Left ventricle myocardium superior (tissue), 1 donor: ENCODE measurements around the gene ENAH. TPM values are rescaled to one million over a fixed set of nuclear protein-coding genes. Genes with fewer than 3 reads are reported as not detected.
"Not testable (repeated sequence)": the region's sequence is repeated elsewhere in the genome, so short reads cannot be mapped to it uniquely, and the experiment has no call there.

Experiments used
- ATAC-seq: fragments of 200-7000 bp; cut with Tn5 transposase; one replicate; pipeline ENCODE4 v1.9.1; 2020; ENCODE audit warnings: mild to moderate bottlenecking, moderate library complexity
- DNase-seq: peaks from one replicate; pipeline ENCODE4 v3.0.0-alpha.2; 2020
- intact Hi-C: fragments of 100-400 bp; cut with micrococcal nuclease; formaldehyde crosslinking; loops from one replicate; pipeline ENCODE4 v1.11.0; 2022
- total RNA-seq: library from RNA; stranded (reverse); fragmentation: NEBNext Ultra II Directional; extraction: Animal tissue kit (Norgen Biotek cat#: 25700); gene quantifications from one replicate; pipeline ENCODE4 v1.2.1, GENCODE V29; 2021
- donor health status: DM: no; HTN: yes; CAD: no; lungs with severe emphysema.

ENAH gene
- total RNA-seq, 1 donor from 2014 or later = 90.1 TPM

GRCh38 chr1:225653463-225654276 is 747 bp upstream of the ENAH start:
- DNase-seq (peak; percentile 80), ATAC-seq (peak; percentile 69)
- intact Hi-C loops = loop anchor here (10.0 kb wide), 2 partner anchors 59 to 101 kb away; no protein-coding TSS in a partner anchor

- DNase-seq (no peak), ATAC-seq (peak; percentile 2)
- intact Hi-C loops = loop anchor here (10.0 kb wide), 2 partner anchors 57 to 103 kb away; no protein-coding TSS in a partner anchor
Observed at GRCh38 chr1:225651872-225652728, 823 bp downstream of the ENAH start.

GRCh38 chr1:225651376-225651871 is 1.5 kb downstream of the ENAH start:
- intact Hi-C loops = loop anchor here (10.0 kb wide), 2 partner anchors 57 to 103 kb away; no protein-coding TSS in a partner anchor
- DNase-seq = no peak
- no peak for ATAC-seq

- no peak for DNase-seq
- intact Hi-C loops = loop anchor here (10.0 kb wide), 2 partner anchors 55 to 105 kb away; no protein-coding TSS in a partner anchor
- ATAC-seq = no peak
Observed at GRCh38 chr1:225650179-225650578, 2.7 kb downstream of the ENAH start.

- intact Hi-C loops = no loop called here
- no peak for ATAC-seq
- no peak for DNase-seq
Observed at GRCh38 chr1:225645194-225645895, 7.6 kb downstream of the ENAH start.

GRCh38 chr1:225644666-225645065 is 8.3 kb downstream of the ENAH start:
- no peak for ATAC-seq
- intact Hi-C loops = no loop called here
- no peak for DNase-seq

GRCh38 chr1:225642177-225642576 is 10.7 kb downstream of the ENAH start:
- intact Hi-C loops = no loop called here
- no peak for DNase-seq
- no peak for ATAC-seq

GRCh38 chr1:225638853-225639252 is 14.1 kb downstream of the ENAH start:
- no peak for DNase-seq
- intact Hi-C loops = no loop called here
- no peak for ATAC-seq

GRCh38 chr1:225637651-225638199 is 15.2 kb downstream of the ENAH start:
- ATAC-seq = no peak
- intact Hi-C loops = no loop called here

GRCh38 chr1:225636992-225637391 is 15.9 kb downstream of the ENAH start:
- DNase-seq, intact Hi-C loops, ATAC-seq: not testable (repeated sequence)

More at GRCh38 chr1:225637651-225638199, 15.2 kb downstream of the ENAH start:
- no peak for DNase-seq

GRCh38 chr1:225635649-225636048 is 17.3 kb downstream of the ENAH start:
- ATAC-seq = no peak
- no peak for DNase-seq
- intact Hi-C loops = no loop called here

- DNase-seq, ATAC-seq, intact Hi-C loops: not testable (repeated sequence)
Observed at GRCh38 chr1:225632836-225633235, 20.1 kb downstream of the ENAH start.

GRCh38 chr1:225631021-225631663 is 21.8 kb downstream of the ENAH start:
- DNase-seq (no peak), ATAC-seq (no peak)
- intact Hi-C loops = no loop called here

GRCh38 chr1:225629483-225629882 is 23.4 kb downstream of the ENAH start:
- no peak for ATAC-seq
- no peak for DNase-seq
- intact Hi-C loops = no loop called here

GRCh38 chr1:225628794-225629193 is 24.1 kb downstream of the ENAH start:
- ATAC-seq, intact Hi-C loops, DNase-seq: not testable (repeated sequence)

GRCh38 chr1:225627304-225627947 is 25.5 kb downstream of the ENAH start:
- DNase-seq = no peak
- intact Hi-C loops = no loop called here
- peak; percentile 81 for ATAC-seq

- ATAC-seq (no peak), DNase-seq (no peak)
- intact Hi-C loops = no loop called here
Observed at GRCh38 chr1:225626698-225627097, 26.2 kb downstream of the ENAH start.

- ATAC-seq = no peak
- no peak for DNase-seq
- intact Hi-C loops = no loop called here
Observed at GRCh38 chr1:225617956-225618355, 35.0 kb downstream of the ENAH start.
